HCT116 (cell line): Measurements from ENCODE around the gene DOCK9.

ENCODE experiments used
- CTCF ChIP-seq, 3 experiments: fragments of 200-600 bp in 1 of 3; sonication (generic) in 1 of 3; IDR thresholded peaks in 2 of 3; conservative IDR thresholded peaks in 1 of 3; 2 replicates each; pipeline ENCODE4 v1.5.1; 2012 to 2017; ENCODE audit warnings: low read depth in 2 of 3, low read length in 2 of 3, antibody characterized with exemption in 1 of 3, borderline replicate concordance in 1 of 3, control low read depth in 1 of 3, mild to moderate bottlenecking in 1 of 3, mixed read lengths in 1 of 3, mixed run types in 1 of 3, moderate library complexity in 1 of 3; ENCODE audit not compliant: insufficient read depth in 1 of 3
- EGR1 ChIP-seq: IDR thresholded peaks from 2 replicates; pipeline ENCODE4 v1.6.1; 2012; ENCODE audit warnings: low read depth
- EZH2 ChIP-seq: fragments of 200-600 bp; sonication (generic); IDR thresholded peaks from 2 replicates; pipeline ENCODE4 v1.6.1; 2017; ENCODE audit warnings: antibody characterized with exemption, mixed run types
- EZH2phosphoT487 ChIP-seq: fragments of 200-600 bp; IDR thresholded peaks from 2 replicates; pipeline ENCODE4 v1.6.1; 2018; ENCODE audit warnings: antibody characterized with exemption, borderline replicate concordance
- FOSL1 ChIP-seq: IDR thresholded peaks from 2 replicates; pipeline ENCODE4 v1.6.1; 2012; ENCODE audit warnings: low read depth
- POLR2A ChIP-seq: IDR thresholded peaks from 2 replicates; pipeline ENCODE4 v1.7.0; 2011; ENCODE audit warnings: borderline replicate concordance; ENCODE audit not compliant: insufficient read depth, insufficient read length; ENCODE audit errors: extremely low read depth
- RAD21 ChIP-seq: IDR thresholded peaks from 2 replicates; pipeline ENCODE4 v1.6.1; 2012; ENCODE audit warnings: low read depth, mild to moderate bottlenecking
- ZBTB33 ChIP-seq: IDR thresholded peaks from 2 replicates; pipeline ENCODE4 v1.6.1; 2011; ENCODE audit warnings: mild to moderate bottlenecking, low read length, moderate library complexity; ENCODE audit not compliant: insufficient replicate concordance; ENCODE audit errors: extremely low read depth
- ZFX ChIP-seq: fragments of 450-650 bp; IDR thresholded peaks from 2 replicates; pipeline ENCODE4 v1.6.1; 2017
- ZNF274 ChIP-seq: fragments of 200-500 bp; sonication (Bioruptor generic); IDR thresholded peaks from 2 replicates; pipeline ENCODE4 v1.6.1; 2014; ENCODE audit warnings: mild to moderate bottlenecking, low read depth, low read length, inconsistent platforms

GRCh38 chr13:98951266-98951665, 26.6 kb downstream of the DOCK9 start:
- TF ChIP-seq EGR1, result no peak
- no peak for TF ChIP-seq CTCF (IDR thresholded peaks at IDR 0.05 in 2 of 3, conservative IDR thresholded peaks at IDR 0.05 in 1 of 3; ENCODE audit: borderline replicate concordance in 1 of 3, insufficient read depth in 1 of 3, low read depth in 2 of 3, low read length in 2 of 3)
- TF ChIP-seq POLR2A, result no peak
- TF ChIP-seq EZH2, result no peak
- TF ChIP-seq ZNF274, result no peak
- TF ChIP-seq ZBTB33, result no peak
- no peak for TF ChIP-seq ZFX
- no peak for TF ChIP-seq EZH2phosphoT487
- TF ChIP-seq FOSL1, result no peak
- TF ChIP-seq RAD21, result no peak
